IMR-90 (cell line): ENCODE data around the gene CDK11B. TPM values are rescaled to one million over a fixed set of nuclear protein-coding genes. Genes with fewer than 3 reads are reported as not detected.

ENCODE experiments used
- ATAC-seq: fragments of 200-7000 bp; cut with Tn5 transposase; 2 replicates; pipeline ENCODE4 v1.9.1; 2020; ENCODE audit warnings: low read depth, mild to moderate bottlenecking, moderate library complexity
- BruUV-seq: library from RNA; stranded (reverse); fragments of 400-500 nt; replicated peaks from 2 replicates; lab custom pipeline; 2021; lab: Mats Ljungman, UMichigan
- CTCF ChIA-PET: fragments of 300-600 bp; formaldehyde crosslinking; extraction: SDS; loops from one replicate; lab custom pipeline; 2021; ENCODE audit warnings: antibody characterized with exemption; lab: Yijun Ruan, JAX
- POLR2A ChIA-PET: fragments of 300-600 bp; sonication (Branson Sonifier 250); formaldehyde crosslinking; loops from one replicate; lab custom pipeline; 2022; ENCODE audit warnings: antibody characterized with exemption; ENCODE audit not compliant: unreplicated experiment; lab: Charles Lee
- DNase-seq: peaks from one replicate; pipeline ENCODE4 v3.0.0; 2013
- H2AFZ ChIP-seq: replicated peaks from 2 replicates; pipeline ENCODE3; 2013; ENCODE audit warnings: low read length, mild to moderate bottlenecking; ENCODE audit not compliant: poor library complexity
- H2AK5ac ChIP-seq: 2 replicates; pipeline ENCODE4 v1.6.1; 2013; ENCODE audit warnings: low read depth, low read length, inconsistent platforms
- H2AK9ac ChIP-seq: replicated peaks from 2 replicates; pipeline ENCODE3; 2013; ENCODE audit warnings: mild to moderate bottlenecking, low read depth, low read length, moderate library complexity; ENCODE audit not compliant: poor library complexity
- H2BK120ac ChIP-seq: 2 replicates; pipeline ENCODE4 v1.6.1; 2013; ENCODE audit warnings: low read depth, low read length, inconsistent platforms
- H2BK15ac ChIP-seq: 3 replicates; pipeline ENCODE4 v1.6.1; 2013; ENCODE audit warnings: low read depth, low read length, inconsistent platforms
- H2BK20ac ChIP-seq: 2 replicates; pipeline ENCODE4 v1.6.1; 2013; ENCODE audit warnings: low read depth, mild to moderate bottlenecking, inconsistent platforms, low read length, moderate library complexity
- H2BK5ac ChIP-seq: 2 replicates; pipeline ENCODE4 v1.6.1; 2013; ENCODE audit warnings: mild to moderate bottlenecking, low read depth, low read length, inconsistent platforms; ENCODE audit not compliant: poor library complexity, severe bottlenecking
- H3K14ac ChIP-seq: replicated peaks from 2 replicates; pipeline ENCODE4 v1.6.1; 2013; ENCODE audit warnings: low read depth, low read length, inconsistent platforms
- H3K18ac ChIP-seq: 2 replicates; pipeline ENCODE4 v1.6.1; 2013; ENCODE audit warnings: low read depth, low read length, control low read depth
- H3K23ac ChIP-seq: 2 replicates; pipeline ENCODE4 v1.6.1; 2013; ENCODE audit warnings: low read depth, low read length, inconsistent platforms
- H3K27ac ChIP-seq: 2 replicates; pipeline ENCODE4 v1.5.1; 2013; ENCODE audit warnings: mild to moderate bottlenecking, control low read depth, low read length; ENCODE audit not compliant: insufficient read depth
- H3K27me3 ChIP-seq: 2 replicates; pipeline ENCODE4 v1.6.1; 2013; ENCODE audit warnings: low read length; ENCODE audit not compliant: control insufficient read depth, insufficient read depth
- H3K36me3 ChIP-seq: 2 replicates; pipeline ENCODE4 v1.6.1; 2013; ENCODE audit warnings: low read length, mixed read lengths; ENCODE audit not compliant: control insufficient read depth, insufficient read depth
- H3K4ac ChIP-seq: 2 replicates; pipeline ENCODE4 v1.6.1; 2013; ENCODE audit warnings: low read depth, low read length, inconsistent platforms
- H3K4me1 ChIP-seq: 2 replicates; pipeline ENCODE4 v1.6.1; 2013; ENCODE audit warnings: low read length, mixed read lengths; ENCODE audit not compliant: control insufficient read depth, insufficient read depth
- H3K4me2 ChIP-seq: 2 replicates; pipeline ENCODE4 v1.6.1; 2013; ENCODE audit warnings: low read depth, mild to moderate bottlenecking, control low read depth, low read length, moderate library complexity
- H3K4me3 ChIP-seq: 2 replicates; pipeline ENCODE4 v1.5.1; 2013; ENCODE audit warnings: low read depth, mild to moderate bottlenecking, control low read depth, low read length, moderate library complexity; ENCODE audit not compliant: insufficient read depth
- H3K56ac ChIP-seq: 2 replicates; pipeline ENCODE4 v1.6.1; 2013; ENCODE audit warnings: low read length, inconsistent platforms; ENCODE audit not compliant: insufficient read depth; ENCODE audit errors: extremely low read depth
- H3K79me1 ChIP-seq, 2 experiments: 2 replicates each; pipeline ENCODE4 v1.6.1; 2013; ENCODE audit warnings: low read length in 2 of 2, inconsistent platforms in 1 of 2, low read depth in 1 of 2
- H3K9ac ChIP-seq: 2 replicates; pipeline ENCODE4 v1.6.1; 2013; ENCODE audit warnings: low read depth, low read length, control low read depth
- H3K9me1 ChIP-seq: 2 replicates; pipeline ENCODE4 v1.6.1; 2013; ENCODE audit warnings: low read length, inconsistent platforms; ENCODE audit not compliant: insufficient read depth
- H3K9me3 ChIP-seq: 2 replicates; pipeline ENCODE4 v1.6.1; 2013; ENCODE audit warnings: low read length; ENCODE audit not compliant: control insufficient read depth, insufficient read depth
- H4K20me1 ChIP-seq: 2 replicates; pipeline ENCODE4 v1.6.1; 2013; ENCODE audit warnings: low read length, inconsistent platforms; ENCODE audit not compliant: insufficient read depth
- H4K5ac ChIP-seq: 2 replicates; pipeline ENCODE4 v1.6.1; 2013; ENCODE audit warnings: mild to moderate bottlenecking, low read depth, low read length, control low read depth
- H4K8ac ChIP-seq, 2 experiments: 2 replicates each; pipeline ENCODE4 v1.6.1; 2013; ENCODE audit warnings: low read depth in 2 of 2, low read length in 2 of 2, control low read depth in 1 of 2, inconsistent platforms in 1 of 2
- H4K91ac ChIP-seq: 2 replicates; pipeline ENCODE4 v1.6.1; 2013; ENCODE audit warnings: low read depth, low read length, inconsistent platforms; ENCODE audit not compliant: insufficient read depth
- BHLHE40 ChIP-seq: fragments of 150-350 bp; IDR thresholded peaks from 2 replicates; pipeline ENCODE4 v1.6.1; 2016; ENCODE audit warnings: mild to moderate bottlenecking, low read depth, low read length
- CEBPB ChIP-seq: IDR thresholded peaks from 2 replicates; pipeline ENCODE4 v1.6.1; 2012; ENCODE audit warnings: low read depth, low read length, improper control_type of control experiment
- CHD1 ChIP-seq: IDR thresholded peaks from 2 replicates; pipeline ENCODE4 v1.6.1; 2012; ENCODE audit warnings: low read depth, low read length, improper control_type of control experiment
- ELK1 ChIP-seq: fragments of 150-350 bp; IDR thresholded peaks from 2 replicates; pipeline ENCODE4 v1.6.1; 2016; ENCODE audit warnings: low read depth, mild to moderate bottlenecking, low read length, moderate library complexity, borderline replicate concordance
- FOS ChIP-seq: fragments of 150-350 bp; IDR thresholded peaks from 2 replicates; pipeline ENCODE4 v1.6.1; 2016; ENCODE audit warnings: low read depth, low read length
- MAFK ChIP-seq: IDR thresholded peaks from 2 replicates; pipeline ENCODE4 v1.6.1; 2012; ENCODE audit warnings: low read depth, low read length, improper control_type of control experiment
- MAZ ChIP-seq: IDR thresholded peaks from 2 replicates; pipeline ENCODE4 v1.6.1; 2012; ENCODE audit warnings: low read depth, mild to moderate bottlenecking, low read length, improper control_type of control experiment, moderate library complexity, borderline replicate concordance
- MXI1 ChIP-seq: IDR thresholded peaks from 2 replicates; pipeline ENCODE4 v1.6.1; 2012; ENCODE audit warnings: low read depth, mild to moderate bottlenecking, low read length, moderate library complexity, borderline replicate concordance
- NFE2L2 ChIP-seq: fragments of 150-350 bp; IDR thresholded peaks from 2 replicates; pipeline ENCODE4 v1.6.1; 2016; ENCODE audit warnings: low read depth, mild to moderate bottlenecking, low read length
- POLR2A ChIP-seq: IDR thresholded peaks from 2 replicates; pipeline ENCODE4 v1.6.1; 2012; ENCODE audit warnings: mild to moderate bottlenecking, low read depth, low read length
- RAD21 ChIP-seq: IDR thresholded peaks from 2 replicates; pipeline ENCODE4 v1.6.1; 2012; ENCODE audit warnings: low read length, improper control_type of control experiment
- RCOR1 ChIP-seq: IDR thresholded peaks from 2 replicates; pipeline ENCODE4 v1.6.1; 2012; ENCODE audit warnings: mild to moderate bottlenecking, low read length, improper control_type of control experiment; ENCODE audit not compliant: insufficient replicate concordance
- RFX5 ChIP-seq: IDR thresholded peaks from 2 replicates; pipeline ENCODE4 v1.8.0; 2012; ENCODE audit warnings: low read depth, mild to moderate bottlenecking, low read length, moderate library complexity
- SMC3 ChIP-seq: fragments of 150-350 bp; IDR thresholded peaks from 2 replicates; pipeline ENCODE4 v1.6.1; 2016; ENCODE audit warnings: low read depth, mild to moderate bottlenecking, antibody characterized with exemption, low read length, moderate library complexity
- USF2 ChIP-seq: fragments of 150-350 bp; IDR thresholded peaks from 2 replicates; pipeline ENCODE4 v1.6.1; 2017; ENCODE audit warnings: mild to moderate bottlenecking, antibody characterized with exemption, low read length, low read depth
- WGBS, 2 experiments: methylation state at CpG; one replicate each; pipeline versions ENCODE4 v1.1.5 to v1.1.7; 2013; ENCODE audit warnings: missing lambda C conversion rate in 2 of 2; ENCODE audit not compliant: insufficient read length in 1 of 2; ENCODE audit errors: extremely low coverage in 2 of 2; 5-methylcytosine and 5-hydroxymethylcytosine counted together
- dilution Hi-C: fragments of 300-500 bp; cut with HindIII; formaldehyde crosslinking; loops from one replicate; pipeline ENCODE4 v1.14.3; 2018; ENCODE audit warnings: low sequenced_read_pairs; ENCODE audit not compliant: unreplicated experiment
- in situ Hi-C: fragments of 300-500 bp; cut with MboI; formaldehyde crosslinking; loops from 3 replicates; pipeline ENCODE4 v1.14.3; 2019; ENCODE audit warnings: low sequenced_read_pairs, inconsistent platforms, mixed read lengths
- intact Hi-C: fragments of 100-400 bp; cut with micrococcal nuclease; formaldehyde crosslinking; loops from 2 replicates; pipeline ENCODE4 v1.10.0; 2022
- polyA plus RNA-seq, 3 experiments: library from polyadenylated mRNA; depleted of rRNA; stranded (reverse); fragments of >200 nt; gene quantifications; 2 replicates each; pipeline ENCODE4 v1.2.3, GENCODE V29; 2012; ENCODE audit warnings: low replicate concordance in 1 of 3
- total RNA-seq: library from RNA; depleted of rRNA; stranded (reverse); fragments of >200 nt; gene quantifications from 2 replicates; pipeline ENCODE4 v1.2.3, GENCODE V29; 2012
- TF ChIP-seq, protein P1 (sequence below): conservative IDR thresholded peaks from 2 replicates; pipeline ENCODE4 v1.5.1; 2012; ENCODE audit warnings: mild to moderate bottlenecking, low read depth, low read length, improper control_type of control experiment

The CDK11B gene
- total and polyA plus RNA-seq, 2 of the 4 experiments (the other 2 are of a cell fraction), result 8.2 to 19.1 TPM

GRCh38 chr1:1617516-1617915 is 41.3 kb downstream of the CDK11B start:
- DNase-seq (no peak), ATAC-seq (no peak)
- in situ Hi-C loops, result no loop called here
- no peak overlapping the region for H2BK15ac ChIP-seq
- no peak overlapping the region for H3K27ac ChIP-seq
- H3K36me3 ChIP-seq, result peaks cover 10% of the 10 kb centered on the region; the same call in 1 of the 2 replicates
- no peaks in the 10 kb centered on the region for H3K27me3 ChIP-seq
- TSS peak; percentile 39 for BruUV-seq
- TF ChIP-seq MAFK (no peak), BHLHE40 (no peak), CEBPB (no peak), MXI1 (no peak), RAD21 (no peak), POLR2A (no peak), USF2 (no peak), FOS (no peak), ELK1 (no peak), RCOR1 (no peak), NFE2L2 (no peak), MAZ (no peak), SMC3 (no peak), CHD1 (no peak), RFX5 (no peak)
- TF ChIP-seq, protein P1, sequence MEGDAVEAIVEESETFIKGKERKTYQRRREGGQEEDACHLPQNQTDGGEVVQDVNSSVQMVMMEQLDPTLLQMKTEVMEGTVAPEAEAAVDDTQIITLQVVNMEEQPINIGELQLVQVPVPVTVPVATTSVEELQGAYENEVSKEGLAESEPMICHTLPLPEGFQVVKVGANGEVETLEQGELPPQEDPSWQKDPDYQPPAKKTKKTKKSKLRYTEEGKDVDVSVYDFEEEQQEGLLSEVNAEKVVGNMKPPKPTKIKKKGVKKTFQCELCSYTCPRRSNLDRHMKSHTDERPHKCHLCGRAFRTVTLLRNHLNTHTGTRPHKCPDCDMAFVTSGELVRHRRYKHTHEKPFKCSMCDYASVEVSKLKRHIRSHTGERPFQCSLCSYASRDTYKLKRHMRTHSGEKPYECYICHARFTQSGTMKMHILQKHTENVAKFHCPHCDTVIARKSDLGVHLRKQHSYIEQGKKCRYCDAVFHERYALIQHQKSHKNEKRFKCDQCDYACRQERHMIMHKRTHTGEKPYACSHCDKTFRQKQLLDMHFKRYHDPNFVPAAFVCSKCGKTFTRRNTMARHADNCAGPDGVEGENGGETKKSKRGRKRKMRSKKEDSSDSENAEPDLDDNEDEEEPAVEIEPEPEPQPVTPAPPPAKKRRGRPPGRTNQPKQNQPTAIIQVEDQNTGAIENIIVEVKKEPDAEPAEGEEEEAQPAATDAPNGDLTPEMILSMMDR, result no peak
- no peak overlapping the region for H3K4me2 ChIP-seq
- intact Hi-C loops, result no loop called here
- H2BK120ac ChIP-seq, result no peak overlapping the region
- no peak overlapping the region for H2AFZ ChIP-seq
- H3K56ac ChIP-seq, result no peak overlapping the region
- no peak overlapping the region for H3K9ac ChIP-seq
- 100% methylated on average over 2 of the region's 11 CpGs; no CpG with 5 or more reads in 1 of the 2 experiments for whole genome bisulfite sequencing, 2 experiments
- dilution Hi-C loops, result no loop called here
- no peak overlapping the region for H3K14ac ChIP-seq
- H3K23ac ChIP-seq, result no peak overlapping the region
- no peak overlapping the region for H4K91ac ChIP-seq
- no peak overlapping the region for H2BK5ac ChIP-seq
- peaks cover 45% of the 10 kb centered on the region for H4K20me1 ChIP-seq
- no peak overlapping the region for H3K4me3 ChIP-seq
- H3K9me1 ChIP-seq, result peaks cover 11% of the 10 kb centered on the region; the same call in 1 of the 2 replicates
- no peaks in the 10 kb centered on the region for H3K9me3 ChIP-seq
- no peak overlapping the region for H3K4ac ChIP-seq
- H4K8ac ChIP-seq, result no peak overlapping the region
- H4K5ac ChIP-seq, result no peak overlapping the region
- H3K79me1 ChIP-seq, result peaks cover 16 to 66% of the 10 kb centered on the region in 2 experiments; a peak in 3 of 4 replicates
- CTCF ChIA-PET, result no interaction called here
- H3K18ac ChIP-seq, result no peak overlapping the region
- H2AK5ac ChIP-seq, result no peak overlapping the region
- H2AK9ac ChIP-seq, result peak overlapping the region; percentile 8
- POLR2A ChIA-PET, result no interaction called here
- H3K4me1 ChIP-seq, result peaks cover 9% of the 10 kb centered on the region
- no peak overlapping the region for H2BK20ac ChIP-seq
